PFSK-1 (cell line): ENCODE measurements around the gene PCARE.

Experiments
- FOXP2 ChIP-seq: optimal IDR thresholded peaks from 2 replicates; pipeline ENCODE3; 2011; ENCODE audit warnings: borderline replicate concordance, control low read depth, inconsistent platforms; ENCODE audit not compliant: insufficient read depth; ENCODE audit errors: extremely low read length, extremely low read depth
- POLR2AphosphoS5 ChIP-seq: IDR thresholded peaks from 2 replicates; pipeline ENCODE4 v1.6.1; 2012; ENCODE audit warnings: low read depth, mild to moderate bottlenecking, control low read depth, low read length, moderate library complexity
- SIN3A ChIP-seq: IDR thresholded peaks from 2 replicates; pipeline ENCODE4 v1.6.1; 2012; ENCODE audit warnings: mild to moderate bottlenecking, low read length, moderate library complexity, borderline replicate concordance; ENCODE audit not compliant: insufficient read depth
- TAF1 ChIP-seq: IDR thresholded peaks from 2 replicates; pipeline ENCODE4 v1.6.1; 2012; ENCODE audit warnings: low read length, control low read depth, borderline replicate concordance; ENCODE audit not compliant: insufficient read depth
- TF ChIP-seq, protein P1 (sequence below), 2 experiments: IDR thresholded peaks; 2 replicates each; pipeline versions ENCODE4 v1.6.1 to v1.8.0; 2011 to 2012; ENCODE audit warnings: low read depth in 2 of 2, low read length in 2 of 2, control low read depth in 1 of 2, inconsistent platforms in 1 of 2, mild to moderate bottlenecking in 1 of 2, moderate library complexity in 1 of 2; ENCODE audit not compliant: insufficient read depth in 1 of 2

The PCARE gene

GRCh38 chr2:29071032-29071975, 3.0 kb downstream of the PCARE start:
- TF ChIP-seq, protein P1, sequence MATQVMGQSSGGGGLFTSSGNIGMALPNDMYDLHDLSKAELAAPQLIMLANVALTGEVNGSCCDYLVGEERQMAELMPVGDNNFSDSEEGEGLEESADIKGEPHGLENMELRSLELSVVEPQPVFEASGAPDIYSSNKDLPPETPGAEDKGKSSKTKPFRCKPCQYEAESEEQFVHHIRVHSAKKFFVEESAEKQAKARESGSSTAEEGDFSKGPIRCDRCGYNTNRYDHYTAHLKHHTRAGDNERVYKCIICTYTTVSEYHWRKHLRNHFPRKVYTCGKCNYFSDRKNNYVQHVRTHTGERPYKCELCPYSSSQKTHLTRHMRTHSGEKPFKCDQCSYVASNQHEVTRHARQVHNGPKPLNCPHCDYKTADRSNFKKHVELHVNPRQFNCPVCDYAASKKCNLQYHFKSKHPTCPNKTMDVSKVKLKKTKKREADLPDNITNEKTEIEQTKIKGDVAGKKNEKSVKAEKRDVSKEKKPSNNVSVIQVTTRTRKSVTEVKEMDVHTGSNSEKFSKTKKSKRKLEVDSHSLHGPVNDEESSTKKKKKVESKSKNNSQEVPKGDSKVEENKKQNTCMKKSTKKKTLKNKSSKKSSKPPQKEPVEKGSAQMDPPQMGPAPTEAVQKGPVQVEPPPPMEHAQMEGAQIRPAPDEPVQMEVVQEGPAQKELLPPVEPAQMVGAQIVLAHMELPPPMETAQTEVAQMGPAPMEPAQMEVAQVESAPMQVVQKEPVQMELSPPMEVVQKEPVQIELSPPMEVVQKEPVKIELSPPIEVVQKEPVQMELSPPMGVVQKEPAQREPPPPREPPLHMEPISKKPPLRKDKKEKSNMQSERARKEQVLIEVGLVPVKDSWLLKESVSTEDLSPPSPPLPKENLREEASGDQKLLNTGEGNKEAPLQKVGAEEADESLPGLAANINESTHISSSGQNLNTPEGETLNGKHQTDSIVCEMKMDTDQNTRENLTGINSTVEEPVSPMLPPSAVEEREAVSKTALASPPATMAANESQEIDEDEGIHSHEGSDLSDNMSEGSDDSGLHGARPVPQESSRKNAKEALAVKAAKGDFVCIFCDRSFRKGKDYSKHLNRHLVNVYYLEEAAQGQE (IDR thresholded peaks at IDR 0.05; ENCODE audit: insufficient read depth in 1 of 2, low read depth in 2 of 2, low read length in 2 of 2), result no peak
- TF ChIP-seq SIN3A, result no peak
- no peak for TF ChIP-seq POLR2AphosphoS5
- no peak for TF ChIP-seq FOXP2
- TF ChIP-seq TAF1, result no peak

GRCh38 chr2:29070526-29070925, 3.8 kb downstream of the PCARE start:
- TF ChIP-seq TAF1, result no peak
- no peak for TF ChIP-seq POLR2AphosphoS5
- TF ChIP-seq, protein P1 (IDR thresholded peaks at IDR 0.05; ENCODE audit: insufficient read depth in 1 of 2, low read depth in 2 of 2, low read length in 2 of 2), result no peak
- TF ChIP-seq SIN3A, result no peak
- no peak for TF ChIP-seq FOXP2

DNA sequence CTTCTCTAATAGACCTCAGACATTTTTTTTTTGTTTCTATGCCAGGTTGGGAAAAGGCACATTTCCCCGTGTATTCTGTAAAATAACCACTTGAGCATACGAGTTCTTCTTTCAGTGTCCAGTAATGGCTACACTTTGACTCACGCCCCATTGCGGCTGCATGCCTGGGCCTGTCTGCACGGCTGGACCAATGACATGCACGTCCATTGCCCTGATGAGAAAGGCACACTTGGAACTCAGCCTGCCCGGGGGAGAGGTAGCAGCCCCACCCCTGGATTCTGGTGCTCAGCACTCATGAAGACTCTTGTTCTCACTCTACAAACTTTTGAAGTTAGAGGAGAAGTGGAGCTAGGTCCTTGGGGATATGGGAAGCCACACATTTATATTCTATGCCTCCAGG, 5.8 kb downstream of the PCARE start:
- TF ChIP-seq SIN3A (no peak), POLR2AphosphoS5 (no peak), FOXP2 (no peak), TAF1 (no peak)
- TF ChIP-seq, protein P1 (IDR thresholded peaks at IDR 0.05; ENCODE audit: insufficient read depth in 1 of 2, low read depth in 2 of 2, low read length in 2 of 2), result no peak

DNA sequence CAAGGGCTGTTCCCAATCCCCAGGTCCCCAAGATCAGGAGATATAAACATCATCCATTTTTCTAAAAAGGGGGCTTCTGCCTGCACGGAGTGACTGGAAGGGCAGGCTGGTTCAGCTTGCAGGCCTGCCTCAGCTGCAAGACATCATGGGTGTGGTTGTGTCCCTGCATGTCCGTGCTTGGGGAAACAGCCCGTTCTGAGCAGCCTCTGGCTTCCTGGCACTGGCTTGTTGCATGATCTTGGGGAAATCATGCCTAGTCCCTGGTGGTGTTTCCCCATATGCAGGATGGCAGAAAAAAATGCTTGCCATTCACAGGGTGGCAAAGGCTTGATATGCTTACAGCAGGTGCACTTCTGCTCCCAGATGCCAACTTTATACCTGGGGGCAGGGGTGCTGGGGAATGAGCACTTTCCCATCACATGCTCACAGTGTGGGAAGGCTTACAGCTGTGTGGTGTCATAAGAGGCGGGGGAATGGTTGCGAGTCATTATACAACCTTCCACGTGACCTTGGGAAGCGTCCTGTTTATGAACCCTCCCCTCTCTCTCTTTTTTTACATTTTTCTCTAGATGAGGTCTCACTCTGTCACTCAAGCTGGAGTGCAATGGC, 7.2 kb downstream of the PCARE start:
- TF ChIP-seq SIN3A, result no peak
- TF ChIP-seq FOXP2, result no peak
- TF ChIP-seq POLR2AphosphoS5, result no peak
- TF ChIP-seq TAF1, result no peak
- TF ChIP-seq, protein P1 (IDR thresholded peaks at IDR 0.05; ENCODE audit: insufficient read depth in 1 of 2, low read depth in 2 of 2, low read length in 2 of 2), result no peak
